Activated naive CD8-positive, alpha-beta T cell treated with anti-CD3 and anti-CD28 coated beads, Interleukin-2, amount 50 U/mL, for 16 hours (primary cell): ENCODE data around the gene CENPP.
A peak's percentile ranks its signal among the peaks of the same experiment; 100 is the strongest.
"Not testable (repeated sequence)": the region's sequence is repeated elsewhere in the genome, so short reads cannot be mapped to it uniquely, and the experiment has no call there.

Experiments used
- DNase-seq: peaks from one replicate; pipeline ENCODE4 v3.0.0-alpha.2; 2020; ENCODE audit warnings: low read depth, low spot score

The CENPP gene

GRCh38 chr9:92614763-92615461 is 289.2 kb downstream of the CENPP start:
- no peak for DNase-seq

- no peak for DNase-seq
Measured at GRCh38 chr9:92615790-92616189, 290.0 kb downstream of the CENPP start.

GRCh38 chr9:92616199-92616641 is 290.5 kb downstream of the CENPP start:
- no peak for DNase-seq

GRCh38 chr9:92616655-92617111 is 290.9 kb downstream of the CENPP start:
- DNase-seq: no peak

GRCh38 chr9:92617195-92617813 is 291.6 kb downstream of the CENPP start:
- DNase-seq: no peak

GRCh38 chr9:92617951-92618510 is 292.3 kb downstream of the CENPP start:
- DNase-seq: no peak

GRCh38 chr9:92618633-92619225 is 293.0 kb downstream of the CENPP start:
- DNase-seq: no peak

GRCh38 chr9:92619601-92620300 is 294.0 kb downstream of the CENPP start:
- DNase-seq: no peak

GRCh38 chr9:92620845-92621244 is 295.1 kb downstream of the CENPP start:
- no peak for DNase-seq

- DNase-seq: not testable (repeated sequence)
Measured at GRCh38 chr9:92623936-92624335, 298.2 kb downstream of the CENPP start.

- no peak for DNase-seq
Measured at GRCh38 chr9:92626484-92626883, 300.7 kb downstream of the CENPP start.

- DNase-seq: no peak
Measured at GRCh38 chr9:92627651-92628050, 301.9 kb downstream of the CENPP start.

GRCh38 chr9:92631452-92632343 is 305.9 kb downstream of the CENPP start:
- no peak for DNase-seq

- no peak for DNase-seq
Measured at GRCh38 chr9:92632641-92633040, 306.9 kb downstream of the CENPP start.

GRCh38 chr9:92633614-92634278 is 308.0 kb downstream of the CENPP start:
- DNase-seq: no peak

GRCh38 chr9:92634712-92635605 is 309.2 kb downstream of the CENPP start:
- peak; percentile 24 for DNase-seq

- DNase-seq: no peak
Measured at GRCh38 chr9:92635760-92636159, 310.0 kb downstream of the CENPP start.

- no peak for DNase-seq
Measured at GRCh38 chr9:92636627-92637026, 310.9 kb downstream of the CENPP start.

- no peak for DNase-seq
Measured at GRCh38 chr9:92637326-92637725, 311.6 kb downstream of the CENPP start.
